BLaER1 treated with 17β-estradiol and CSF1 and Interleukin-3, amounts not matched to agents 10 nM and 100 nM (cell line): Measurements from ENCODE around the gene INPP1.

Experiments used
- H3K27ac ChIP-seq, 11 experiments: shearing (Covaris generic); formaldehyde crosslinking; 2 replicates each; pipeline ENCODE4 v1.8.1; 2022
- H3K27me3 ChIP-seq, 11 experiments: shearing (Covaris generic); formaldehyde crosslinking; 2 replicates each; pipeline ENCODE4 v1.8.1; 2022
- H3K36me3 ChIP-seq, 11 experiments: shearing (Covaris generic); formaldehyde crosslinking; 2 replicates each; pipeline ENCODE4 v1.8.1; 2022
- H3K4me1 ChIP-seq, 10 experiments: shearing (Covaris generic); formaldehyde crosslinking; 2 replicates each; pipeline ENCODE4 v1.8.1; 2022
- H3K4me2 ChIP-seq, 11 experiments: shearing (Covaris generic); formaldehyde crosslinking; 2 replicates each; pipeline ENCODE4 v1.8.1; 2022
- H3K4me3 ChIP-seq, 10 experiments: shearing (Covaris generic); formaldehyde crosslinking; 2 replicates each; pipeline ENCODE4 v1.8.1; 2022
- H3K9ac ChIP-seq, 11 experiments: shearing (Covaris generic); formaldehyde crosslinking; 2 replicates each; pipeline ENCODE4 v1.8.1; 2022
- H3K9me3 ChIP-seq, 11 experiments: shearing (Covaris generic); formaldehyde crosslinking; replicated peaks in 1 of 11; 2 replicates each; pipeline ENCODE4 v1.8.1; 2022
- H4K20me1 ChIP-seq, 11 experiments: shearing (Covaris generic); formaldehyde crosslinking; 2 replicates each; pipeline ENCODE4 v1.8.1; 2022
- Cebpa-rat ChIP-seq, 11 experiments: shearing (Covaris generic); IDR thresholded peaks; 2 replicates each; pipeline ENCODE4 v1.8.1; 2022

INPP1 gene

GRCh38 chr2:190362894-190363293 lies 19.5 kb downstream of the INPP1 start:
- H3K27me3 ChIP-seq, result no peaks in the 10 kb centered on the region
- no peaks in the 10 kb centered on the region for H4K20me1 ChIP-seq
- H3K36me3 ChIP-seq, result peaks cover 0 to 59% (median 0%) of the 10 kb centered on the region in 11 experiments; a peak in 6 of 22 replicates
- H3K4me3 ChIP-seq, result no peak overlapping the region
- no peak overlapping the region for H3K4me2 ChIP-seq
- TF ChIP-seq Cebpa-rat (IDR thresholded peaks at IDR 0.05), result no peak
- peaks cover 5 to 10% (median 8%) of the 10 kb centered on the region in 10 experiments; a peak in 11 of 20 replicates for H3K4me1 ChIP-seq
- no peaks in the 10 kb centered on the region for H3K9me3 ChIP-seq
- H3K27ac ChIP-seq, result no peak overlapping the region
- H3K9ac ChIP-seq, result no peak overlapping the region

DNA sequence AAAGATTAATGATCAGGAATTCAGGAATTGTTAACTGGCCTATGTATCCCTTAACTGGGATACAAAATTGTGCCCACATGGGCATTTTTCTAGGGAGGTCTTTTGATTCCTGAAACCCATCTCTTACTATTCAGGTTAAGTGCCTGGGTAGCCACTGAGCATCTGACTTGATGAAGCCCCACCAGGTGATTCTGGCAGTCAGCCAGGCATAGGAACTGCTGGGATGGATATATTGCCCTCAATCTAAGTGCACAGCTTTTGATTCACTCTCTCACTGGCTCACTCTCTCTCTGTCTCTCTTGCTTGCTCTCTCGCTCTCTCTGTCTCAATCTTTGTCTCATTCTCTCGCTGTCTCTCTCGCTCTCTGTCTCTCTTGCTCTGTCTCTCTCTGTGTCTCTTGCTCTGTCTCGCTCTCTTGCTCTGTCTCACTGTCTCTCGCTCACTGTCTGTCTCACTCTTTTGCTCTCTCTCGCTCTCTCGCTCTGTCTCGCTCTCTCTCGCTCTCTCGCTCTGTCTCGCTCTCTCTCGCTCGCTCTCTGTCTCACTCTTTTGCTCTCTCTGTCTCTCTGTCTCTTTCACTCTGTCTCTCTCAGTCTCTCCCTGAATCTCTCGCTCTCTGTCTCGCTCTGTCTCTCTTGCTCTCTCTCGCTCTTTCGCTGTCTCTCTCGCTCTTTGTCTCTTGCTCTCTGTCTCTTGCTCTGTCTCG lies 22.3 kb downstream of the INPP1 start:
- H3K27ac ChIP-seq, result no peak overlapping the region
- H3K9me3 ChIP-seq, result no peaks in the 10 kb centered on the region
- no peaks in the 10 kb centered on the region for H4K20me1 ChIP-seq
- no peak overlapping the region for H3K9ac ChIP-seq
- H3K4me2 ChIP-seq, result no peak overlapping the region
- H3K4me1 ChIP-seq, result no peaks in the 10 kb centered on the region
- peaks cover 0 to 78% (median 0%) of the 10 kb centered on the region in 11 experiments; a peak in 9 of 22 replicates for H3K36me3 ChIP-seq
- no peak overlapping the region for H3K4me3 ChIP-seq
- TF ChIP-seq Cebpa-rat (IDR thresholded peaks at IDR 0.05), result no peak
- no peaks in the 10 kb centered on the region for H3K27me3 ChIP-seq

DNA sequence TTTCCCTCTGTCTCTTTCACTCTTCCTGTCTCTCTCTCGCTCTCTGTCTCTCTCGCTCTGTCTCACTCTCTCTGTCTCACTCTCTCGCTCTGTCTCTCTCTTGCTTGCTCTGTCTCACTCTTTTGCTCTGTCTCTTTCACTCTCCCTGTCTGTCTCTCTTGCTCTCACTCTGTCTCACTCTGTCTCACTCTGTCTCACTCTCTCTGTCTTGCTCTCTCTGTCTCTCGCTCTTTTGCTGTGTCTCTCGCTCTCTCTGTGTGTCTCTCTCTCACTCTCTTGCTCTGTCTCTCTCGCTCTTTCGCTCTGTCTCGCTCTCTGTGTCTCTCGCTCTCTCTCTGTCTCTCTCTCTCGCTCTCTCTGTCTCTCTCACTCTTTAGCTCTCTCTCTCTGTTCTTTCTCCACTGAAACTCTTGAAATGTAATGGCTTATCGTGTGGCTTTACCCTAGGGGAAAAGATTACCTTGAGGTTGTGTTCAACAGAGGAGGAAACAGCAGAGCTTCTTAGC lies 22.9 kb downstream of the INPP1 start:
- Histone ChIP-seq H3K9ac (no peak overlapping the region), H3K4me1 (no peaks in the 10 kb centered on the region), H3K4me2 (no peak overlapping the region), H3K4me3 (no peak overlapping the region), H3K36me3 (peaks cover 0 to 78% (median 0%) of the 10 kb centered on the region in 11 experiments; a peak in 9 of 22 replicates), H4K20me1 (no peaks in the 10 kb centered on the region), H3K27me3 (no peaks in the 10 kb centered on the region), H3K27ac (no peak overlapping the region), H3K9me3 (no peaks in the 10 kb centered on the region)
- TF ChIP-seq Cebpa-rat (IDR thresholded peaks at IDR 0.05), result no peak

GRCh38 chr2:190367091-190367490 lies 23.7 kb downstream of the INPP1 start:
- no peaks in the 10 kb centered on the region for H4K20me1 ChIP-seq
- H3K9me3 ChIP-seq, result no peaks in the 10 kb centered on the region
- TF ChIP-seq Cebpa-rat (IDR thresholded peaks at IDR 0.05), result no peak
- H3K27me3 ChIP-seq, result no peaks in the 10 kb centered on the region
- no peak overlapping the region for H3K9ac ChIP-seq
- H3K4me3 ChIP-seq, result no peak overlapping the region
- H3K36me3 ChIP-seq, result peaks cover 0 to 73% (median 0%) of the 10 kb centered on the region in 11 experiments; a peak in 9 of 22 replicates
- H3K4me1 ChIP-seq, result no peaks in the 10 kb centered on the region
- no peak overlapping the region for H3K4me2 ChIP-seq
- H3K27ac ChIP-seq, result no peak overlapping the region

GRCh38 chr2:190369635-190370034 lies 26.2 kb downstream of the INPP1 start:
- no peaks in the 10 kb centered on the region for H3K27me3 ChIP-seq
- no peak overlapping the region for H3K27ac ChIP-seq
- H3K4me3 ChIP-seq, result no peak overlapping the region
- no peak overlapping the region for H3K9ac ChIP-seq
- peaks cover 0 to 57% (median 0%) of the 10 kb centered on the region in 11 experiments; a peak in 9 of 22 replicates for H3K36me3 ChIP-seq
- H3K4me2 ChIP-seq, result no peak overlapping the region
- no peak for TF ChIP-seq Cebpa-rat (IDR thresholded peaks at IDR 0.05)
- no peaks in the 10 kb centered on the region for H3K9me3 ChIP-seq
- no peaks in the 10 kb centered on the region for H4K20me1 ChIP-seq
- H3K4me1 ChIP-seq, result no peaks in the 10 kb centered on the region

DNA sequence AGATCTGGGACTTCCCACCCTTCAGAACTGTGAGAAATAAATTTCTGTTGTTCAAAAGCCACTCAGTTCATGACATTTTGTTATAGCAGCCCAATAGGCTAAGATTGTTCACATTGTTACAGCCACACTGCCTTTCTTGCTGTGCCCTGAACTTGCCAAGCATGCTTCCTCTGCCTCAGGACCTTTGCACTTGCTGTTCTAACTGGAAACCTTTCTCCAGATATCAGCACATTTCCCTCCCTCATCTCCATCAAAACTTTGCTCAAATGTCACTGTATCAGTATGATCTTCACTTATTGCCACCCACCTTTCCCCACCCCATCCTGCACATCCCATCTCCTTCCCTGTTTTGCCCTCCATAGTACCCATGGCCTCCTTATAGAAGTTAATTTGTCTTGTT lies 32.7 kb downstream of the INPP1 start:
- Histone ChIP-seq H3K36me3 (peaks cover 0 to 4% (median 0%) of the 10 kb centered on the region in 11 experiments; a peak in 3 of 22 replicates), H4K20me1 (no peaks in the 10 kb centered on the region), H3K9me3 (no peaks in the 10 kb centered on the region), H3K27ac (no peak overlapping the region), H3K27me3 (no peaks in the 10 kb centered on the region), H3K4me3 (no peak overlapping the region), H3K9ac (no peak overlapping the region), H3K4me2 (no peak overlapping the region), H3K4me1 (no peaks in the 10 kb centered on the region)
- no peak for TF ChIP-seq Cebpa-rat (IDR thresholded peaks at IDR 0.05)

DNA sequence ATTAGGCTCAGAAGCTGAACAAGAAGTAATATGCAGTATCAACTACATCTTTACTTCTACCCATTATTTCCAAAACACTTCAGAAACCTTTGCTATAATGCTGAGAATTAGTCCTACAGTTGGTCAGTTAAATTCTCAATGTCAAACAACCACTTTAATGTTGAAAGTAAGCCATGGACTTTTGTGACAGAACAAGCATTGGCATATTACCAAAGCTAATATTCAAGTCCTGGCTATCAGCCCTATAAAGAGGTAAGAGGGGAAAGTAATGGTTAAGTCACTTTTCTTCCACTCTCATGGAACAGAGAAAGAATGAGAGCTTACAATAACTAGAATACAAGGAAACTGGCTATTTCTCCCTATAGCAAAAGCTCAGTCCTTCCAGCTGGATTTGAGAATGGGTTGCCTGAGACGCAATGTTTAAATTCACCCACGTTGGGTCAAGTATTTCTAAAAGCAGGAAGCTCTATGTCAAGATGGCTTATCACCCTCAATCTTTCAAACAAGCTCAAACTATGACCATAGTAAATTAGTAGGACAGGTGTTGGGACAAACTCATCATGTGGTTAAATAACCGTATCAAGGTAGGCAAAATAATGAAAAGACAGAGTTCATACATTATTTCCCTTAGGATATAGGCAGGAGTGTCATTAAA lies 33.3 kb downstream of the INPP1 start:
- H3K4me2 ChIP-seq, result no peak overlapping the region
- H3K4me1 ChIP-seq, result no peaks in the 10 kb centered on the region
- H4K20me1 ChIP-seq, result no peaks in the 10 kb centered on the region
- no peaks in the 10 kb centered on the region for H3K36me3 ChIP-seq
- no peaks in the 10 kb centered on the region for H3K27me3 ChIP-seq
- H3K9me3 ChIP-seq, result no peaks in the 10 kb centered on the region
- no peak overlapping the region for H3K4me3 ChIP-seq
- no peak overlapping the region for H3K9ac ChIP-seq
- no peak for TF ChIP-seq Cebpa-rat (IDR thresholded peaks at IDR 0.05)
- no peak overlapping the region for H3K27ac ChIP-seq

GRCh38 chr2:190378880-190379237 lies 35.5 kb downstream of the INPP1 start:
- no peak for TF ChIP-seq Cebpa-rat (IDR thresholded peaks at IDR 0.05)
- no peak overlapping the region for H3K4me3 ChIP-seq
- no peak overlapping the region for H3K9ac ChIP-seq
- H3K27me3 ChIP-seq, result no peaks in the 10 kb centered on the region
- no peak overlapping the region for H3K4me2 ChIP-seq
- no peaks in the 10 kb centered on the region for H3K4me1 ChIP-seq
- H3K9me3 ChIP-seq, result no peaks in the 10 kb centered on the region
- no peaks in the 10 kb centered on the region for H3K36me3 ChIP-seq
- H3K27ac ChIP-seq, result no peak overlapping the region
- H4K20me1 ChIP-seq, result no peaks in the 10 kb centered on the region

DNA sequence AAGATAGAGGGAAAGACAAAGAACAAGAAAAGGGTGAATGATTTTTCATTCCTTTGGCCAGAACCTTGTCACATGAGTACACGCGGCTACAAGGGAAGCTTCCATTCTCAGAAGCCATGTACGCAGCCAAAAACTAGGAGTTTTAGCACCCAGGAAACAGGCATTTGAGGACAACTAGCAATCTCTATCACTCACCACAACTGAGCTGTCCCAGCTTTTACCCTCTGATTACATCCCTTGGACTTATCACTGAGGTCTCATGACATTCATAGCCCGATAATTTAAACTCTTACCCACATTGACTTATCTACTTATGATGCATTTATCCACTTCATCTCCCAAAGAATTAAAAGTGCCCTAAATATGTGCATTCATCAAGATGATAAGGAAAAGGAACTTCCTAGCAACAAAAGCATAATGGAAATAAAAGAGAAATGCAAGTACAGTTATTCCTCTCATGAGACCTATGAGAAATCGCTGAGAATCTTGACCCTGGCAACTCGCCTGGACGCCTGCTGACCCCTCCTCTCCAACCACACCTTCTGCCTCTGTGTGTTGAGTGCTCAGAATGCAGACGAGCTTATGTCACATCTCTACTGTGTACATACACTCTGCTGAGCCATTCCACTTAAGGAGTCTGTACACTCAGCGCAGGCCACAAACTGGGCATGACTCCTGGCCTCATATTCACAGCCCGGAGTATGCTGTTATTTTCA lies 36.0 kb downstream of the INPP1 start:
- no peak for TF ChIP-seq Cebpa-rat (IDR thresholded peaks at IDR 0.05)
- H3K4me3 ChIP-seq, result no peak overlapping the region
- no peaks in the 10 kb centered on the region for H3K9me3 ChIP-seq
- no peaks in the 10 kb centered on the region for H3K27me3 ChIP-seq
- no peak overlapping the region for H3K9ac ChIP-seq
- no peaks in the 10 kb centered on the region for H3K4me1 ChIP-seq
- no peak overlapping the region for H3K27ac ChIP-seq
- H3K36me3 ChIP-seq, result no peaks in the 10 kb centered on the region
- H3K4me2 ChIP-seq, result no peak overlapping the region
- H4K20me1 ChIP-seq, result no peaks in the 10 kb centered on the region
